GM18909 (cell line): ENCODE results near the gene SAMD14.
"Not testable (repeated sequence)": the region's sequence is repeated elsewhere in the genome, so short reads cannot be mapped to it uniquely, and the experiment has no call there.

Experiments used
- ATAC-seq: cut with Tn5 transposase; IDR thresholded peaks from one replicate; pipeline ENCODE4 v1.9.1; 2021; ENCODE audit warnings: mild to moderate bottlenecking; ENCODE audit not compliant: unreplicated experiment, poor library complexity

Gene SAMD14

DNA sequence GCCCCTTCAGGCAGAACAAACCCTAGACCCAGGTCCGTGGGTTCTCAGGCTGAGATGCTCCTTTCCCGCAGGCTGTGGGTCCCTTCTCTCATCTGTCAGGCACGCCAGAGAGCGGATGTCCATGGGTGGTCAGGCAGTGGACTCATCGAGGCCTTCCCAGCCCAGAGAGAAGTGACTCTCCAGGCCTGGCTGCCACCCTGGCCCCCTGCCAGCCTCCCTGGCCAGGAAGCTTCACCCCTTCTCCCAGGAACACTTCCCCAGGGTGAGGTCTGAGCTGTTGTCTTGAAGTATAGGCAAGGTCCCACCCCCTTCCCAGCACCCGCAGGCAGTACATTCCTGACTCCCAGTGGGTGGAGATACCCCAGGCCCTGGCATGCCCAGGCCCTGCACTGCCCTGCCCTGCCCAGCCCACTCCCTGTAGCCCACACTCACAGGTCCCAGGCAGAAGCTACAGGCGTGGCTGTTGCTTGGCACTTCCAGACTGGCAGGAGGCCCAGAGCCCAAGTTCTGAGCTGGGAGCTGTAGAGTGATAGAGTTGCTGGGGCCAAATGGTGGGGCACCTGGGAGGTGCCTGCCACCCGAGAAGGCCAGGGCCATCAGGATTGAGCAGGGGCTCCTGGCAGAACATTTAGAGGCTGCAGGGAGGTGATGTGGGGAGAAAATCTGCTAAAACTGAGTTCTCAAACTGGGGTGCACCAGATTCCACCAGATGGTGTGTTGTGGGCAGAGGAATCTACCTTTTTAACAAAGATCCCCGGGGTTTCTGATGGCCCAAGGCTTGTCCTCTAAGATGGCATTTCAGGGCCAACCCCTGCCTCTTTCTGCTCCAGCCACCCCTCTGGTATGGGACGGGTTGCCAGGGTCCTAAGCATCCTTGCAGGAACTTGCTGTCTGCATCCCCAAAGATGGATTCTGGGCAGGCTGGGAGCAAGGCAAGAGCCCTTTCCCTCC, 67.4 kb downstream of the SAMD14 start:
- no peak for ATAC-seq

DNA sequence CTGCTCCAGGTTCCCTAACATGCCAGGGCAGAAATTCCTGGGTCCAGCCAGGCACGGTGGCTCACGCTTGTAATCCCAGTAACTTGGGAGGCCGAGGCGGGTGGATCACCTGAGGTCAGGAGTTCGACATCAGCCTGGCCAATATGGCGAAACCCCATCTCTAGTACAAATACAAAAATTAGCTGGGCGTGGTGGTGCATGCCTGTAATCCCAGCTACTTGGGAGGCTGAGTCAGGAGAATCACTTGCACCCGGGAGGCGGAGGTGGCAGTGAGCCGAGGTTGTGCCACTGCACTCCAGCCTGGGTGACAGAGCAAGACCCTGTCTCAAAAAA, 68.3 kb downstream of the SAMD14 start:
- not testable (repeated sequence) for ATAC-seq

DNA sequence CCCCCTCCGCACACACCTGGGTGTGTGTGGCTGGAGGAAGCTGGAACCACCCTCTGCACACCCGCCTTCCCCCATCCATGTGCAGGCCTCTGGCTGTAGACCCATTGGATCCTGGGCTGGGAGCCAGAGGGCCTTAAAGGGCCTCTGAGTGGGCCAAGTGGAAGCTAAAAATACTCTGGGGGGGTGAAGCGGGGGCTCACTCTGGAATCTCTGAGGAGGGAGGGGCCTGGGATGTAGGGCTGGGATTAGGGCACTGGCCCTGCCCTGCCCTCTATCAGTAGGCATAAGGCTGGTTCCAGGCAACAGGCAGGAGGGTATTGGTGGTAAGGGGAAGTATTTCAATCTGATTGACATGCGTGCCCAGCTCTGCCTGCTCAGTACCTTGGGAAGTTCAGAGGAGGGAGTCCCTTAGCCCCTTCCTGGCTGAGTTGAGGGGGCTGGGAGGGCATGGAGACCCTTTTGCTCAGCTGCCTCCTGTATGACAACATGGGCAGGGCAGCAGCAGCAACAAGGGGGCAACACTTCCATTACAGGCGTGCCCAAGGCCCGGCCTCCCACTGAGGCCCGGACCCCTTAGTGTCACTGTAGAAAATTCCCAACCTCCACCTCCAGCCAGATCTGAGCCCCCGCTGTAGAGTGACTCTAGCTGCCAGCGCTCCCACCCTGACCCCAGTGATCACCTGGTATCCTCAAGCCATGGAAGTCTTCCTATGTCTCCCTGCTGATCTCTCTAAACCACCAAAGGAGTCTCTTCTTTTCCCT, 68.8 kb downstream of the SAMD14 start:
- no peak for ATAC-seq
